ENCODE results near the gene FOXN3.

GRCh38 chr14:89440986-89441909 lies 24.2 kb upstream of the FOXN3 start:
- TF ChIP-seq ZNF274 (IDR thresholded peaks at IDR 0.05; ENCODE audit: low read depth, low read length) (no peak), SUZ12 (IDR thresholded peaks at IDR 0.05; ENCODE audit: extremely low read depth, insufficient read depth, insufficient read length) (no peak)

All from NT2/D1 (cell line).